Measurements from ENCODE around the gene PRDM16. TPM values are rescaled to one million over a fixed set of nuclear protein-coding genes. Genes with fewer than 3 reads are reported as not detected.

The PRDM16 gene
- total RNA-seq, 1 experiment from 2014 or later: 6.1 TPM

DNA sequence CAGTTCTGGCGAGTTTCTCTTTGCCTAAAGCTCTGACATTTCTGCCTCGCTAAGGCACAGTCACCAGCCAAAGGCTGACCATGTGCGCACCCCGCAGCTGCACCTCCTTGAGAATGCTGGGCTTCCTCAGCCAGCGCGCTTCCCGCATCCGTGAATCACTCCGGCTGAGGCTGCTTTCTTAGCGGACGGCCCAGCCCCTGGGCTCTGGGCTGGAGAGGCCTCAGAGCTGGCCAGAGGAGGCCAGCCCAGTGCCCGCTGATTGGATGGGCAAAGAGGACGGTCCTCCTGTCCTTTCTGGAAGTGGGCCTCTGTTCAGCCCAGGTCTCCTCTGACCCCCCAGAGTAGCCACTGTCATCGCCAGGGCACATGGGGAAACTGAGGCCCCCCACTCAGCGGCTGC lies 56.1 kb downstream of the PRDM16 start:
- H3K9me3 ChIP-seq (ENCODE audit: control insufficient read depth in 1 of 2, insufficient read depth in 1 of 2, low read depth in 1 of 2, low read length in 2 of 2): no peaks in the 10 kb centered on the region
- intact Hi-C loops (cut with micrococcal nuclease): no loop called here
- H3K9ac ChIP-seq (ENCODE audit: low read length): no peak overlapping the region
- H3K79me2 ChIP-seq (ENCODE audit: insufficient read depth, low read length): no peaks in the 10 kb centered on the region
- no peaks in the 10 kb centered on the region for H3K36me3 ChIP-seq (ENCODE audit: control insufficient read depth in 1 of 2, insufficient read depth in 2 of 2, low read length in 2 of 2)
- ATAC-seq (no peak), DNase-seq (ENCODE audit: low read depth, low spot score) (no peak)
- H4K20me1 ChIP-seq (ENCODE audit: insufficient read depth): no peaks in the 10 kb centered on the region
- H3K4me2 ChIP-seq (ENCODE audit: low read length): no peak overlapping the region
- BruUV-seq (replicated peaks): no TSS peak
- no peaks in the 10 kb centered on the region for H3K4me1 ChIP-seq (ENCODE audit: control insufficient read depth in 1 of 2, insufficient read depth in 2 of 2, low read length in 2 of 2)
- no peak overlapping the region for H3K27ac ChIP-seq (ENCODE audit: low read depth, low read length)
- H3K27me3 ChIP-seq (ENCODE audit: insufficient read depth, low read length): no peaks in the 10 kb centered on the region
- RAD21 ChIA-PET (ENCODE audit: low non-redundant PET in 1 of 2, low total read pairs in 2 of 2, uncharacterized antibody in 2 of 2, unreplicated experiment in 2 of 2): no interaction called here
- H2AFZ ChIP-seq (ENCODE audit: low read depth, low read length, poor library complexity, severe bottlenecking): no peak overlapping the region
- no peak overlapping the region for H3K4me3 ChIP-seq (replicated peaks in 1 of 2; ENCODE audit: low read depth in 1 of 2, low read length in 2 of 2)
- POLR2A ChIA-PET: no interaction called here
- H3K9me2 ChIP-seq (ENCODE audit: insufficient read depth): no peaks in the 10 kb centered on the region
- CTCF ChIA-PET: no interaction called here
- TF ChIP-seq TCF7L2 (IDR thresholded peaks at IDR 0.05; ENCODE audit: borderline replicate concordance, extremely low read depth, insufficient read depth, insufficient read length): no peak
- no peak for TF ChIP-seq POLR2AphosphoS5 (IDR thresholded peaks at IDR 0.05; ENCODE audit: low read depth, low read length)
- TF ChIP-seq EZH2phosphoT487 (IDR thresholded peaks at IDR 0.05; ENCODE audit: borderline replicate concordance): no peak
- TF ChIP-seq, protein P1, sequence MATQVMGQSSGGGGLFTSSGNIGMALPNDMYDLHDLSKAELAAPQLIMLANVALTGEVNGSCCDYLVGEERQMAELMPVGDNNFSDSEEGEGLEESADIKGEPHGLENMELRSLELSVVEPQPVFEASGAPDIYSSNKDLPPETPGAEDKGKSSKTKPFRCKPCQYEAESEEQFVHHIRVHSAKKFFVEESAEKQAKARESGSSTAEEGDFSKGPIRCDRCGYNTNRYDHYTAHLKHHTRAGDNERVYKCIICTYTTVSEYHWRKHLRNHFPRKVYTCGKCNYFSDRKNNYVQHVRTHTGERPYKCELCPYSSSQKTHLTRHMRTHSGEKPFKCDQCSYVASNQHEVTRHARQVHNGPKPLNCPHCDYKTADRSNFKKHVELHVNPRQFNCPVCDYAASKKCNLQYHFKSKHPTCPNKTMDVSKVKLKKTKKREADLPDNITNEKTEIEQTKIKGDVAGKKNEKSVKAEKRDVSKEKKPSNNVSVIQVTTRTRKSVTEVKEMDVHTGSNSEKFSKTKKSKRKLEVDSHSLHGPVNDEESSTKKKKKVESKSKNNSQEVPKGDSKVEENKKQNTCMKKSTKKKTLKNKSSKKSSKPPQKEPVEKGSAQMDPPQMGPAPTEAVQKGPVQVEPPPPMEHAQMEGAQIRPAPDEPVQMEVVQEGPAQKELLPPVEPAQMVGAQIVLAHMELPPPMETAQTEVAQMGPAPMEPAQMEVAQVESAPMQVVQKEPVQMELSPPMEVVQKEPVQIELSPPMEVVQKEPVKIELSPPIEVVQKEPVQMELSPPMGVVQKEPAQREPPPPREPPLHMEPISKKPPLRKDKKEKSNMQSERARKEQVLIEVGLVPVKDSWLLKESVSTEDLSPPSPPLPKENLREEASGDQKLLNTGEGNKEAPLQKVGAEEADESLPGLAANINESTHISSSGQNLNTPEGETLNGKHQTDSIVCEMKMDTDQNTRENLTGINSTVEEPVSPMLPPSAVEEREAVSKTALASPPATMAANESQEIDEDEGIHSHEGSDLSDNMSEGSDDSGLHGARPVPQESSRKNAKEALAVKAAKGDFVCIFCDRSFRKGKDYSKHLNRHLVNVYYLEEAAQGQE (IDR thresholded peaks at IDR 0.05; ENCODE audit: low read depth): no peak
- no peak for TF ChIP-seq ZFX (IDR thresholded peaks at IDR 0.05)
- TF ChIP-seq ELF1 (IDR thresholded peaks at IDR 0.05; ENCODE audit: borderline replicate concordance, low read depth): no peak
- no peak for TF ChIP-seq EZH2 (IDR thresholded peaks at IDR 0.05)
- no peak for TF ChIP-seq CBX3 (IDR thresholded peaks at IDR 0.05; ENCODE audit: low read depth)
- TF ChIP-seq SP1 (IDR thresholded peaks at IDR 0.05; ENCODE audit: low read depth): no peak
- no peak for TF ChIP-seq JUND (IDR thresholded peaks at IDR 0.05)
- no peak for TF ChIP-seq ZNF274 (IDR thresholded peaks at IDR 0.05; ENCODE audit: low read depth, low read length)
- no peak for TF ChIP-seq FOSL1 (IDR thresholded peaks at IDR 0.05; ENCODE audit: low read depth)
